Liver (tissue), 3 donors: Measurements from ENCODE around the gene DMPK.

Experiments
- EGR1 ChIP-seq, 2 donors: IDR thresholded peaks; 2 replicates each; pipeline ENCODE4 v1.6.1; 2016 to 2018; ENCODE audit warnings: antibody characterized with exemption in 2 of 2, low read depth in 2 of 2
- JUND ChIP-seq, 2 donors: IDR thresholded peaks; 2 replicates each; pipeline ENCODE4 v1.6.1; 2016; ENCODE audit warnings: antibody characterized with exemption in 2 of 2
- NR2F2 ChIP-seq: IDR thresholded peaks from 2 replicates; pipeline ENCODE4 v1.6.1; 2016; ENCODE audit warnings: antibody characterized with exemption
- RAD21 ChIP-seq, 2 donors: IDR thresholded peaks; 2 replicates each; pipeline ENCODE4 v1.6.1; 2016; ENCODE audit warnings: antibody characterized with exemption in 2 of 2, mild to moderate bottlenecking in 2 of 2
- RXRA ChIP-seq, 2 donors: IDR thresholded peaks; 2 replicates each; pipeline ENCODE4 v1.6.1; 2017 to 2018; ENCODE audit warnings: antibody characterized with exemption in 2 of 2, mild to moderate bottlenecking in 1 of 2
- YY1 ChIP-seq: IDR thresholded peaks from 2 replicates; pipeline ENCODE4 v1.6.1; 2016; ENCODE audit warnings: antibody characterized with exemption, mild to moderate bottlenecking
- TF ChIP-seq, protein P1 (sequence below): fragments of 150-350 bp; IDR thresholded peaks from 2 replicates; pipeline ENCODE4 v1.5.1; 2017; ENCODE audit warnings: improper control_type of control experiment, low read depth, low read length; ENCODE audit not compliant: missing input control
- TF ChIP-seq, protein P2 (sequence below): IDR thresholded peaks from 2 replicates; pipeline ENCODE4 v1.6.1; 2016; ENCODE audit warnings: antibody characterized with exemption
- TF ChIP-seq, protein P3 (sequence below): IDR thresholded peaks from 2 replicates; pipeline ENCODE4 v1.6.1; 2016; ENCODE audit warnings: antibody characterized with exemption
- TF ChIP-seq, protein P4 (sequence below): IDR thresholded peaks from 2 replicates; pipeline ENCODE4 v1.6.1; 2016; ENCODE audit warnings: antibody characterized with exemption, mild to moderate bottlenecking
- donor health status: healthy.
- donor health status: healthy.

DNA sequence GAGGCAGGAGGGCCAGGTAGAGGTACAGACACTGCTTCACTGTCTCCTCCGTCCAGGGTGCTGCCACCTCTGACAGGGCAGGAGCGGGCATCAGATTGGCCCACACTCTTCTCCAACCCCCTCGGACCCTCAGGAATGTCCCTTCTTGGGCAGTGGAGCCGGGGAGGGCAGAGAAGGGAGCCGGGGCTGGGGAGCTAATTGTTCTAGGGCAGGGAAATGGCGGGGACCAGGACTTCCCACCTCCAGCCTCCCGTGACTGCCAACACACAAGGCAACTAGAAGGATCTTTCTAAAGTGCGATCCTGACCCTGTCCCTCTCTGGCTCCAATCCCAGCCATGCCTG is 42.9 kb upstream of the DMPK start:
- TF ChIP-seq, protein P1, sequence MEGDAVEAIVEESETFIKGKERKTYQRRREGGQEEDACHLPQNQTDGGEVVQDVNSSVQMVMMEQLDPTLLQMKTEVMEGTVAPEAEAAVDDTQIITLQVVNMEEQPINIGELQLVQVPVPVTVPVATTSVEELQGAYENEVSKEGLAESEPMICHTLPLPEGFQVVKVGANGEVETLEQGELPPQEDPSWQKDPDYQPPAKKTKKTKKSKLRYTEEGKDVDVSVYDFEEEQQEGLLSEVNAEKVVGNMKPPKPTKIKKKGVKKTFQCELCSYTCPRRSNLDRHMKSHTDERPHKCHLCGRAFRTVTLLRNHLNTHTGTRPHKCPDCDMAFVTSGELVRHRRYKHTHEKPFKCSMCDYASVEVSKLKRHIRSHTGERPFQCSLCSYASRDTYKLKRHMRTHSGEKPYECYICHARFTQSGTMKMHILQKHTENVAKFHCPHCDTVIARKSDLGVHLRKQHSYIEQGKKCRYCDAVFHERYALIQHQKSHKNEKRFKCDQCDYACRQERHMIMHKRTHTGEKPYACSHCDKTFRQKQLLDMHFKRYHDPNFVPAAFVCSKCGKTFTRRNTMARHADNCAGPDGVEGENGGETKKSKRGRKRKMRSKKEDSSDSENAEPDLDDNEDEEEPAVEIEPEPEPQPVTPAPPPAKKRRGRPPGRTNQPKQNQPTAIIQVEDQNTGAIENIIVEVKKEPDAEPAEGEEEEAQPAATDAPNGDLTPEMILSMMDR: no peak
- TF ChIP-seq EGR1 (IDR thresholded peaks at IDR 0.05; ENCODE audit: low read depth in 2 of 2) (no peak), RAD21 (IDR thresholded peaks at IDR 0.05) (no peak), RXRA (IDR thresholded peaks at IDR 0.05) (no peak), NR2F2 (no peak), YY1 (no peak), JUND (IDR thresholded peaks at IDR 0.05) (no peak)
- TF ChIP-seq, protein P2, sequence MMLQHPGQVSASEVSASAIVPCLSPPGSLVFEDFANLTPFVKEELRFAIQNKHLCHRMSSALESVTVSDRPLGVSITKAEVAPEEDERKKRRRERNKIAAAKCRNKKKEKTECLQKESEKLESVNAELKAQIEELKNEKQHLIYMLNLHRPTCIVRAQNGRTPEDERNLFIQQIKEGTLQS: no peak
- TF ChIP-seq, protein P3, sequence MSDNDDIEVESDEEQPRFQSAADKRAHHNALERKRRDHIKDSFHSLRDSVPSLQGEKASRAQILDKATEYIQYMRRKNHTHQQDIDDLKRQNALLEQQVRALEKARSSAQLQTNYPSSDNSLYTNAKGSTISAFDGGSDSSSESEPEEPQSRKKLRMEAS: no peak
- TF ChIP-seq, protein P4, sequence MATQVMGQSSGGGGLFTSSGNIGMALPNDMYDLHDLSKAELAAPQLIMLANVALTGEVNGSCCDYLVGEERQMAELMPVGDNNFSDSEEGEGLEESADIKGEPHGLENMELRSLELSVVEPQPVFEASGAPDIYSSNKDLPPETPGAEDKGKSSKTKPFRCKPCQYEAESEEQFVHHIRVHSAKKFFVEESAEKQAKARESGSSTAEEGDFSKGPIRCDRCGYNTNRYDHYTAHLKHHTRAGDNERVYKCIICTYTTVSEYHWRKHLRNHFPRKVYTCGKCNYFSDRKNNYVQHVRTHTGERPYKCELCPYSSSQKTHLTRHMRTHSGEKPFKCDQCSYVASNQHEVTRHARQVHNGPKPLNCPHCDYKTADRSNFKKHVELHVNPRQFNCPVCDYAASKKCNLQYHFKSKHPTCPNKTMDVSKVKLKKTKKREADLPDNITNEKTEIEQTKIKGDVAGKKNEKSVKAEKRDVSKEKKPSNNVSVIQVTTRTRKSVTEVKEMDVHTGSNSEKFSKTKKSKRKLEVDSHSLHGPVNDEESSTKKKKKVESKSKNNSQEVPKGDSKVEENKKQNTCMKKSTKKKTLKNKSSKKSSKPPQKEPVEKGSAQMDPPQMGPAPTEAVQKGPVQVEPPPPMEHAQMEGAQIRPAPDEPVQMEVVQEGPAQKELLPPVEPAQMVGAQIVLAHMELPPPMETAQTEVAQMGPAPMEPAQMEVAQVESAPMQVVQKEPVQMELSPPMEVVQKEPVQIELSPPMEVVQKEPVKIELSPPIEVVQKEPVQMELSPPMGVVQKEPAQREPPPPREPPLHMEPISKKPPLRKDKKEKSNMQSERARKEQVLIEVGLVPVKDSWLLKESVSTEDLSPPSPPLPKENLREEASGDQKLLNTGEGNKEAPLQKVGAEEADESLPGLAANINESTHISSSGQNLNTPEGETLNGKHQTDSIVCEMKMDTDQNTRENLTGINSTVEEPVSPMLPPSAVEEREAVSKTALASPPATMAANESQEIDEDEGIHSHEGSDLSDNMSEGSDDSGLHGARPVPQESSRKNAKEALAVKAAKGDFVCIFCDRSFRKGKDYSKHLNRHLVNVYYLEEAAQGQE: no peak
